B cell (primary cell): ENCODE data around the gene ZBTB25. TPM values are rescaled to one million over a fixed set of nuclear protein-coding genes. Genes with fewer than 3 reads are reported as not detected.
A peak's percentile ranks its signal among the peaks of the same experiment; 100 is the strongest.

Source experiments
- ATAC-seq: fragments of 200-7000 bp; cut with Tn5 transposase; one replicate; pipeline ENCODE4 v1.10.0; 2021; ENCODE audit warnings: low read depth, mild to moderate bottlenecking, moderate number of reproducible peaks, moderate library complexity
- CTCF ChIA-PET: fragments of 350-600 bp; sonication (Branson Sonifier 250); formaldehyde crosslinking; loops from one replicate; lab custom pipeline; 2021; ENCODE audit warnings: antibody characterized with exemption, inconsistent platforms; lab: Charles Lee
- POLR2A ChIA-PET: fragments of 350-600 bp; sonication (Branson Sonifier 250); formaldehyde crosslinking; loops from one replicate; lab custom pipeline; 2021; ENCODE audit warnings: antibody characterized with exemption; lab: Charles Lee
- DNase-seq: peaks from one replicate; pipeline ENCODE4 v3.0.0; 2013
- H2AFZ ChIP-seq: 2 replicates; pipeline ENCODE4 v1.6.1; 2012; ENCODE audit warnings: mild to moderate bottlenecking, low read depth, low read length; ENCODE audit not compliant: insufficient read depth, poor library complexity, severe bottlenecking
- H3K27ac ChIP-seq, 2 donors: 1 replicate in 1 of 2; 2 replicates in 1 of 2; pipeline ENCODE4 v1.5.1; 2012 to 2013; ENCODE audit warnings: low read length in 2 of 2, mild to moderate bottlenecking in 2 of 2, moderate library complexity in 1 of 2
- H3K27me3 ChIP-seq, 4 experiments: fragments of 200-600 bp in 1 of 4; sonication (generic) in 1 of 4; replicated peaks in 1 of 4; 1 replicate in 2 of 4; 2 replicates in 2 of 4; pipeline versions ENCODE4 v1.6.1 to v1.7.0; 2013 to 2016; ENCODE audit warnings: low read length in 3 of 4, mild to moderate bottlenecking in 2 of 4, mixed read lengths in 1 of 4, moderate library complexity in 1 of 4; ENCODE audit not compliant: insufficient read depth in 4 of 4, control insufficient read depth in 3 of 4; ENCODE audit errors: control extremely low read depth in 1 of 4
- H3K36me3 ChIP-seq, 2 experiments: replicated peaks in 1 of 2; 1 replicate in 1 of 2; 2 replicates in 1 of 2; pipeline versions ENCODE4 v1.6.1 to v1.7.1; 2013; ENCODE audit warnings: low read length in 1 of 2; ENCODE audit not compliant: insufficient read depth in 2 of 2, control insufficient read depth in 1 of 2; ENCODE audit errors: control extremely low read depth in 1 of 2, extremely low read depth in 1 of 2
- H3K4me1 ChIP-seq, 2 donors: fragments of 200-600 bp in 1 of 2; sonication (generic) in 1 of 2; 1 replicate in 1 of 2; 2 replicates in 1 of 2; pipeline versions ENCODE4 v1.5.1 to v1.6.1; 2013 to 2017; ENCODE audit warnings: low read length in 2 of 2; ENCODE audit not compliant: control insufficient read depth in 2 of 2, insufficient read depth in 2 of 2
- H3K4me2 ChIP-seq: replicated peaks from 2 replicates; pipeline ENCODE3; 2012; ENCODE audit warnings: mild to moderate bottlenecking, low read depth, low read length; ENCODE audit not compliant: poor library complexity, severe bottlenecking
- H3K4me3 ChIP-seq, 5 experiments: fragments of 200-600 bp in 1 of 5; sonication (generic) in 1 of 5; 1 replicate in 3 of 5; 2 replicates in 2 of 5; pipeline versions ENCODE4 v1.5.1 to v1.7.0; 2011 to 2016; ENCODE audit warnings: low read length in 4 of 5, mild to moderate bottlenecking in 4 of 5, low read depth in 2 of 5, control low read depth in 1 of 5, moderate library complexity in 1 of 5; ENCODE audit not compliant: insufficient read depth in 1 of 5; ENCODE audit errors: control extremely low read depth in 1 of 5, extremely low read depth in 1 of 5
- H3K79me2 ChIP-seq: fragments of 200-600 bp; sonication (generic); one replicate; pipeline ENCODE4 v1.6.0; 2016; ENCODE audit warnings: low read length; ENCODE audit not compliant: control insufficient read depth, insufficient read depth
- H3K9ac ChIP-seq: fragments of 200-600 bp; sonication (generic); 2 replicates; pipeline ENCODE4 v1.6.1; 2017; ENCODE audit warnings: mild to moderate bottlenecking, low read length, moderate library complexity
- H3K9me3 ChIP-seq, 3 donors: one replicate each; pipeline versions ENCODE4 v1.6.1 to v1.7.1; 2013; ENCODE audit warnings: low read length in 2 of 3; ENCODE audit not compliant: control insufficient read depth in 2 of 3, insufficient read depth in 1 of 3; ENCODE audit errors: control extremely low read depth in 1 of 3
- H4K20me1 ChIP-seq: 2 replicates; pipeline ENCODE4 v1.6.0; 2012; ENCODE audit warnings: mild to moderate bottlenecking, low read length; ENCODE audit not compliant: insufficient read depth, control insufficient read depth, poor library complexity, severe bottlenecking
- H3K27ac Mint-ChIP-seq: one replicate; pipeline ENCODE4 v1.8.0; 2021; ENCODE audit warnings: mixed read lengths
- H3K27me3 Mint-ChIP-seq: one replicate; pipeline ENCODE4 v1.8.0; 2021; ENCODE audit warnings: mixed read lengths
- H3K4me1 Mint-ChIP-seq: one replicate; pipeline ENCODE4 v1.8.0; 2021; ENCODE audit warnings: mixed read lengths
- H3K4me3 Mint-ChIP-seq: one replicate; pipeline ENCODE4 v1.8.0; 2021; ENCODE audit warnings: mixed read lengths
- H3K9me3 Mint-ChIP-seq: one replicate; pipeline ENCODE4 v1.8.0; 2022; ENCODE audit warnings: mixed read lengths; ENCODE audit not compliant: insufficient read depth
- EZH2 ChIP-seq: IDR thresholded peaks from 2 replicates; pipeline ENCODE4 v1.6.1; 2012; ENCODE audit warnings: borderline replicate concordance, low read depth, mild to moderate bottlenecking, moderate library complexity, low read length; ENCODE audit not compliant: insufficient read depth, poor library complexity, severe bottlenecking
- whole genome bisulfite sequencing: methylation state at CpG from one replicate; pipeline ENCODE4 v1.1.5; 2013; ENCODE audit warnings: missing lambda C conversion rate; ENCODE audit not compliant: insufficient coverage; 5-methylcytosine and 5-hydroxymethylcytosine counted together
- intact Hi-C: fragments of 100-400 bp; cut with micrococcal nuclease; formaldehyde crosslinking; loops from one replicate; pipeline ENCODE4 v1.10.0; 2022
- polyA plus RNA-seq: library from polyadenylated mRNA; depleted of rRNA; stranded (reverse); fragments of >200 nt; gene quantifications from 2 replicates; pipeline ENCODE4 v1.2.3, GENCODE V29; 2012
- total RNA-seq, 2 donors: library from RNA; stranded (reverse); fragments of 120-200 nt in 1 of 2; gene quantifications; 1 replicate in 1 of 2; 2 replicates in 1 of 2; pipeline versions ENCODE4 v1.2.3 to v1.2.4, GENCODE V29; 2013 to 2022
- TF ChIP-seq, protein P1 (sequence below): fragments of 200-600 bp; IDR thresholded peaks from one replicate; pipeline ENCODE4 v1.8.0; 2022; ENCODE audit warnings: antibody characterized with exemption, mild to moderate bottlenecking

The ZBTB25 gene
- total and polyA plus RNA-seq, 2 donors (not counting 1 experiment from before 2014, with no cell fraction given), result 20.8 to 45.7 TPM

DNA sequence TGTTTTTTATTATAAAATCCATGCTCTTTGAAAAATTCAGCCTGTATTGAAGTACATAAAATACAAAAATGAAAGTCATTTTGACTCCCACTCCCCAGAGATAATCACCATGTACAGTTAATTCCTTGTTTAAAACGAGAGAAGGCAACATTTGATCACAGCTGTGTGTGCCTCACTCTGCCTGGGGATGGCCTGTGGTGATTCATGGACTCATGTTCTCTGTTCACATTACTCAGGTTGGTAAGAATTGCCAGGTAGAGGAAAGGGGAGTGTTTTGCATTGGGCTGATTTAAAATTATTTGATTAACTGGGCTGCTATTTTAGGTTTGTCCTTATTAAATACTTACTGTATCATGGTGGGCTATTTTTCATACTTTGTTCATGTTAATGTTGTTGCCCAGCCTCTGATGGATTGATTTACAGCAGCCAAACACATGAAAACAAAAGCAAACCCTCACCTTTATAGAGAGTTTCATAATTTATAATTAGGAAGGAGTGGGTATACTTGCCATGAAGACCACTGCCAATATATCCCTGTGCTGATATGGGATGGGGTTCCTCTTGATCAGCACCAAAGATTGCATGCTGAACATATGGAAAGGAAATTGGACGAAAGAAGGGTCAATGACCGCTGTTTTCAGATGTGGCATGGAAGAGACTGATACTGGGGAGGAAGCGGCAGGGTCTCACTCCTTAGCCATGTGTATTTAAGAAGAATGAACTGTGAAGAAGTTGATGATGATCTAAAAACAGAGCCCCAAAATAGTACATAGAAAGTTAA lies 3.9 kb upstream of the ZBTB25 start:
- Histone ChIP-seq H3K27ac (peak overlapping the region; percentile 99 to 100), H3K4me3 (peak overlapping the region in 1 of 5 experiments; percentile 8), H3K4me2 (peak overlapping the region; percentile 86), H4K20me1 (peaks cover 57% of the 10 kb centered on the region), H3K9me3 (no peaks in the 10 kb centered on the region), H3K4me1 (peaks cover 61 to 65% of the 10 kb centered on the region in 2 donors), H3K27me3 (no peaks in the 10 kb centered on the region), H3K36me3 (no peaks in the 10 kb centered on the region), H2AFZ (no peak overlapping the region), H3K79me2 (peaks cover 83% of the 10 kb centered on the region), H3K9ac (peak overlapping the region; percentile 95)
- intact Hi-C loops, result no loop called here
- no peak for ATAC-seq
- DNase-seq, result no peak
- TF ChIP-seq, protein P1, sequence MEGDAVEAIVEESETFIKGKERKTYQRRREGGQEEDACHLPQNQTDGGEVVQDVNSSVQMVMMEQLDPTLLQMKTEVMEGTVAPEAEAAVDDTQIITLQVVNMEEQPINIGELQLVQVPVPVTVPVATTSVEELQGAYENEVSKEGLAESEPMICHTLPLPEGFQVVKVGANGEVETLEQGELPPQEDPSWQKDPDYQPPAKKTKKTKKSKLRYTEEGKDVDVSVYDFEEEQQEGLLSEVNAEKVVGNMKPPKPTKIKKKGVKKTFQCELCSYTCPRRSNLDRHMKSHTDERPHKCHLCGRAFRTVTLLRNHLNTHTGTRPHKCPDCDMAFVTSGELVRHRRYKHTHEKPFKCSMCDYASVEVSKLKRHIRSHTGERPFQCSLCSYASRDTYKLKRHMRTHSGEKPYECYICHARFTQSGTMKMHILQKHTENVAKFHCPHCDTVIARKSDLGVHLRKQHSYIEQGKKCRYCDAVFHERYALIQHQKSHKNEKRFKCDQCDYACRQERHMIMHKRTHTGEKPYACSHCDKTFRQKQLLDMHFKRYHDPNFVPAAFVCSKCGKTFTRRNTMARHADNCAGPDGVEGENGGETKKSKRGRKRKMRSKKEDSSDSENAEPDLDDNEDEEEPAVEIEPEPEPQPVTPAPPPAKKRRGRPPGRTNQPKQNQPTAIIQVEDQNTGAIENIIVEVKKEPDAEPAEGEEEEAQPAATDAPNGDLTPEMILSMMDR, result no peak
- no peak for TF ChIP-seq EZH2
- Mint-ChIP-seq H3K4me1 (peaks cover 65% of the 10 kb centered on the region), H3K9me3 (no peaks in the 10 kb centered on the region), H3K27me3 (no peaks in the 10 kb centered on the region), H3K27ac (peak overlapping the region; percentile 74), H3K4me3 (peak overlapping the region; percentile 95)
- WGBS, result 20% methylated on average over 2 of the region's 4 CpGs
- CTCF ChIA-PET, result interaction anchor here (1.0 to 10.3 kb wide), 5 partner anchors 14 to 164 kb away, joined by 3 to 92 read pairs (median 37); no protein-coding TSS in a partner anchor
- POLR2A ChIA-PET, result no interaction called here

DNA sequence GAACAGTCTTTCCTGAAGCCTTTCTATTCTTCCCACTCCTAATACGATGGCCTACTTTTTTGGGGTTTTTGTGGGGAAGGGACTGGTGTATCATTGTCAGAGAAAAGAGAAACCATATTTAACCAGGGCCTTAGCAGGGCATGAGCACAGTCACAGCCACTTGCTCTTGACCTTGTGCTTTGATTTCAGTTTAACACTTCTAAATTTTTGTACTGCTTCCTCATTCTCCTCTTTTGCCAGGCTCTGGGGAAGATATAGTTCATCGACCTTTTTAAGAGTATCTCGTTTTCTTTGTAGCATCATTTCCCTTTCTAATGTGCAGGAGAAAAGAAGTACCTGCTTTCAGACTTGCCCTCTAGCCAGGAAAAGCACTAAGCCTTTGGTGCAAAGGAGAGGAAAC lies 3.1 kb upstream of the ZBTB25 start:
- H3K27me3 ChIP-seq, result no peaks in the 10 kb centered on the region
- no peaks in the 10 kb centered on the region for H3K9me3 Mint-ChIP-seq
- H3K4me3 Mint-ChIP-seq, result peak overlapping the region; percentile 95
- no CpG with 5 or more reads among the region's 3 CpGs for WGBS
- no peaks in the 10 kb centered on the region for H3K9me3 ChIP-seq
- peak overlapping the region; percentile 100 for H3K27ac Mint-ChIP-seq
- H2AFZ ChIP-seq, result no peak overlapping the region
- peak overlapping the region in 3 of 5 experiments; percentile 3 to 34 (median 31) for H3K4me3 ChIP-seq
- peaks cover 80% of the 10 kb centered on the region for H3K79me2 ChIP-seq
- POLR2A ChIA-PET, result no interaction called here
- H3K4me2 ChIP-seq, result peak overlapping the region; percentile 86
- ATAC-seq, result no peak
- TF ChIP-seq, protein P1, result no peak
- TF ChIP-seq EZH2, result no peak
- H3K4me1 Mint-ChIP-seq, result peaks cover 68% of the 10 kb centered on the region
- peak overlapping the region; percentile 99 to 100 for H3K27ac ChIP-seq
- peak overlapping the region; percentile 95 for H3K9ac ChIP-seq
- no peaks in the 10 kb centered on the region for H3K36me3 ChIP-seq
- H4K20me1 ChIP-seq, result peaks cover 48% of the 10 kb centered on the region
- CTCF ChIA-PET, result interaction anchor here (1.0 kb wide), 1 partner anchor 77 kb away, joined by 4 read pairs; no protein-coding TSS in a partner anchor
- peak; percentile 65 for DNase-seq
- H3K4me1 ChIP-seq, result peaks cover 66 to 68% of the 10 kb centered on the region in 2 donors
- H3K27me3 Mint-ChIP-seq, result no peaks in the 10 kb centered on the region
- intact Hi-C loops, result no loop called here
